CD14-positive monocyte (primary cell): ENCODE measurements around the gene PLCH2. TPM values are rescaled to one million over a fixed set of nuclear protein-coding genes. Genes with fewer than 3 reads are reported as not detected.

Experiments used
- DNase-seq, 3 donors: peaks; one replicate each; pipeline ENCODE4 v3.0.0-alpha.2; 2011 to 2022
- H2AFZ ChIP-seq: 2 replicates; pipeline ENCODE4 v1.6.0; 2012; ENCODE audit warnings: mild to moderate bottlenecking, low read depth, low read length, inconsistent platforms; ENCODE audit not compliant: insufficient read depth, poor library complexity, severe bottlenecking
- H3K27ac ChIP-seq, 2 donors: 1 replicate in 1 of 2; 2 replicates in 1 of 2; pipeline ENCODE4 v1.5.1; 2012 to 2013; ENCODE audit warnings: low read length in 2 of 2, control low read depth in 1 of 2, inconsistent platforms in 1 of 2, low read depth in 1 of 2, mild to moderate bottlenecking in 1 of 2
- H3K27me3 ChIP-seq, 2 donors: one replicate each; pipeline versions ENCODE4 v1.6.0 to v1.6.1; 2011 to 2013; ENCODE audit warnings: low read length in 2 of 2; ENCODE audit not compliant: control insufficient read depth in 2 of 2, insufficient read depth in 2 of 2
- H3K36me3 ChIP-seq, 2 donors: replicated peaks in 1 of 2; 1 replicate in 1 of 2; 2 replicates in 1 of 2; pipeline versions ENCODE4 v1.5.1 to v1.6.1; 2012 to 2013; ENCODE audit warnings: low read length in 2 of 2, control low read depth in 1 of 2, inconsistent platforms in 1 of 2, mild to moderate bottlenecking in 1 of 2; ENCODE audit not compliant: insufficient read depth in 2 of 2, control insufficient read depth in 1 of 2
- H3K4me1 ChIP-seq, 2 donors: 1 replicate in 1 of 2; 2 replicates in 1 of 2; pipeline versions ENCODE4 v1.5.1 to v1.6.1; 2012 to 2013; ENCODE audit warnings: low read length in 2 of 2, control low read depth in 1 of 2, inconsistent platforms in 1 of 2, mild to moderate bottlenecking in 1 of 2, moderate library complexity in 1 of 2; ENCODE audit not compliant: insufficient read depth in 2 of 2, control insufficient read depth in 1 of 2
- H3K4me2 ChIP-seq: replicated peaks from 2 replicates; pipeline ENCODE3; 2012; ENCODE audit warnings: low read length, moderate library complexity, mild to moderate bottlenecking; ENCODE audit not compliant: poor library complexity, severe bottlenecking; ENCODE audit errors: extremely low read depth
- H3K4me3 ChIP-seq, 3 experiments: fragments of 200-600 bp in 1 of 3; sonication (generic) in 1 of 3; replicated peaks in 1 of 3; 1 replicate in 2 of 3; 2 replicates in 1 of 3; pipeline ENCODE4 v1.5.1; 2011 to 2013; ENCODE audit warnings: low read length in 3 of 3, mild to moderate bottlenecking in 3 of 3, control low read depth in 2 of 3, low read depth in 2 of 3, inconsistent platforms in 1 of 3, moderate library complexity in 1 of 3
- H3K79me2 ChIP-seq: 2 replicates; pipeline ENCODE4 v1.6.0; 2012; ENCODE audit warnings: mild to moderate bottlenecking, control low read depth, inconsistent platforms, low read length, moderate library complexity; ENCODE audit not compliant: insufficient read depth
- H3K9ac ChIP-seq: 2 replicates; pipeline ENCODE4 v1.6.0; 2017; ENCODE audit warnings: low read length, mild to moderate bottlenecking; ENCODE audit not compliant: insufficient read depth, poor library complexity, severe bottlenecking
- H3K9me3 ChIP-seq, 2 donors: replicated peaks in 1 of 2; 1 replicate in 1 of 2; 2 replicates in 1 of 2; pipeline versions ENCODE4 v1.5.1 to v1.6.1; 2012 to 2013; ENCODE audit warnings: low read length in 2 of 2, control low read depth in 1 of 2; ENCODE audit not compliant: control insufficient read depth in 1 of 2, insufficient read depth in 1 of 2
- H4K20me1 ChIP-seq: 2 replicates; pipeline ENCODE4 v1.6.0; 2012; ENCODE audit warnings: mild to moderate bottlenecking, low read length, control low read depth, moderate library complexity; ENCODE audit not compliant: insufficient read depth
- H3K27ac Mint-ChIP-seq, 7 donors: one replicate each; pipeline ENCODE4 v1.8.0; 2020; ENCODE audit warnings: mild to moderate bottlenecking in 7 of 7, mixed read lengths in 7 of 7, moderate library complexity in 6 of 7, inconsistent platforms in 2 of 7
- H3K27me3 Mint-ChIP-seq, 3 donors: one replicate each; pipeline ENCODE4 v1.8.0; 2021 to 2022; ENCODE audit warnings: low read depth in 3 of 3, mild to moderate bottlenecking in 3 of 3, mixed read lengths in 3 of 3, moderate library complexity in 3 of 3, inconsistent platforms in 1 of 3
- H3K36me3 Mint-ChIP-seq, 2 donors: one replicate each; pipeline ENCODE4 v1.8.0; 2020; ENCODE audit warnings: mixed read lengths in 2 of 2, inconsistent platforms in 1 of 2, mild to moderate bottlenecking in 1 of 2
- H3K4me1 Mint-ChIP-seq: one replicate; pipeline ENCODE4 v1.8.0; 2020; ENCODE audit warnings: mild to moderate bottlenecking, mixed read lengths
- H3K4me3 Mint-ChIP-seq, 2 donors: one replicate each; pipeline ENCODE4 v1.8.0; 2020; ENCODE audit warnings: mild to moderate bottlenecking in 2 of 2, mixed read lengths in 2 of 2, moderate library complexity in 1 of 2
- H3K9me3 Mint-ChIP-seq, 7 donors: one replicate each; pipeline ENCODE4 v1.8.0; 2020 to 2022; ENCODE audit warnings: mixed read lengths in 7 of 7, mild to moderate bottlenecking in 6 of 7, moderate library complexity in 6 of 7, inconsistent platforms in 2 of 7
- CTCF ChIP-seq: fragments of 200-600 bp; IDR thresholded peaks from one replicate; pipeline ENCODE4 v1.8.0; 2022; ENCODE audit warnings: antibody characterized with exemption, mild to moderate bottlenecking
- WGBS: methylation state at CpG from one replicate; pipeline ENCODE4 v1.1.5; 2013; ENCODE audit warnings: missing lambda C conversion rate; ENCODE audit not compliant: insufficient coverage; 5-methylcytosine and 5-hydroxymethylcytosine counted together
- intact Hi-C, 2 donors: fragments of 100-400 bp; cut with micrococcal nuclease; formaldehyde crosslinking; loops; one replicate each; pipeline versions ENCODE4 v1.15.0 to v1.15.1; 2023
- polyA plus RNA-seq, 3 donors: library from polyadenylated mRNA; depleted of rRNA in 1 of 3; unstranded in 2 of 3; stranded (reverse) in 1 of 3; fragments of 300-500 nt in 2 of 3; fragments of >200 nt in 1 of 3; fragmentation: Illumina TruSeq in 2 of 3; gene quantifications; 1 replicate in 2 of 3; 2 replicates in 1 of 3; pipeline ENCODE4 v1.2.3, GENCODE V29; 2012 to 2021

PLCH2 gene
- polyA plus RNA-seq, 3 donors = 1.2 TPM; not detected in 2

GRCh38 chr1:2445162-2445822 is 30.8 kb upstream of the PLCH2 start:
- Histone ChIP-seq H3K4me1 (no peaks in the 10 kb centered on the region), H3K27me3 (peaks cover 0 to 24% of the 10 kb centered on the region in 2 donors), H3K27ac (no peak overlapping the region), H3K9me3 (no peaks in the 10 kb centered on the region), H3K4me2 (no peak overlapping the region), H4K20me1 (no peaks in the 10 kb centered on the region), H3K4me3 (no peak overlapping the region), H3K79me2 (no peaks in the 10 kb centered on the region), H3K9ac (no peak overlapping the region), H2AFZ (no peak overlapping the region), H3K36me3 (no peaks in the 10 kb centered on the region)
- 85% methylated on average over 13 of the region's 16 CpGs for WGBS
- Mint-ChIP-seq H3K27ac (no peak overlapping the region), H3K36me3 (no peaks in the 10 kb centered on the region), H3K4me3 (peak overlapping the region in 1 of 2 donors; percentile 42), H3K9me3 (peaks cover 0 to 3% (median 0%) of the 10 kb centered on the region in 7 donors), H3K27me3 (peaks cover 19 to 45% (median 38%) of the 10 kb centered on the region in 3 donors), H3K4me1 (no peaks in the 10 kb centered on the region)
- DNase-seq = no peak
- intact Hi-C loops = no loop called here
- no peak for TF ChIP-seq CTCF

GRCh38 chr1:2445823-2446215 is 30.3 kb upstream of the PLCH2 start:
- H2AFZ ChIP-seq = no peak overlapping the region
- no peak overlapping the region for H3K4me2 ChIP-seq
- H3K4me1 ChIP-seq = no peaks in the 10 kb centered on the region
- H3K27ac ChIP-seq = no peak overlapping the region
- no peak for TF ChIP-seq CTCF
- H3K79me2 ChIP-seq = no peaks in the 10 kb centered on the region
- H3K9me3 ChIP-seq = no peaks in the 10 kb centered on the region
- peaks cover 0 to 24% of the 10 kb centered on the region in 2 donors for H3K27me3 ChIP-seq
- 92% methylated on average over 14 of the region's 15 CpGs for WGBS
- no peaks in the 10 kb centered on the region for H3K4me1 Mint-ChIP-seq
- no peak overlapping the region for H3K9ac ChIP-seq
- no peaks in the 10 kb centered on the region for H3K36me3 Mint-ChIP-seq
- no peak overlapping the region for H3K27ac Mint-ChIP-seq
- peaks cover 0 to 2% (median 0%) of the 10 kb centered on the region in 7 donors for H3K9me3 Mint-ChIP-seq
- H3K36me3 ChIP-seq = no peaks in the 10 kb centered on the region
- no peak overlapping the region for H3K4me3 Mint-ChIP-seq
- H3K27me3 Mint-ChIP-seq = peaks cover 19 to 42% (median 38%) of the 10 kb centered on the region in 3 donors
- no peak for DNase-seq
- H4K20me1 ChIP-seq = no peaks in the 10 kb centered on the region
- intact Hi-C loops = no loop called here
- H3K4me3 ChIP-seq = no peak overlapping the region
